WERI-Rb-1 (cell line): ENCODE measurements around the gene COL28A1.

Source experiments
- DNase-seq: peaks from one replicate; pipeline ENCODE4 v3.0.0-alpha.2; 2020
- H3K27ac ChIP-seq: fragments of 250-450 bp; sonication (Bioruptor Pico); 2 replicates; pipeline ENCODE4 v1.5.1; 2020; ENCODE audit warnings: mild to moderate bottlenecking, moderate library complexity
- H3K27me3 ChIP-seq: fragments of 250-450 bp; sonication (Bioruptor Pico); 2 replicates; pipeline ENCODE4 v1.5.1; 2021; ENCODE audit warnings: mild to moderate bottlenecking, low read depth, moderate library complexity; ENCODE audit not compliant: insufficient read depth, severe bottlenecking
- H3K36me3 ChIP-seq: fragments of 250-450 bp; sonication (Bioruptor Pico); 2 replicates; pipeline ENCODE4 v1.5.1; 2020; ENCODE audit warnings: mild to moderate bottlenecking, moderate library complexity
- H3K4me3 ChIP-seq: 2 replicates; pipeline ENCODE4 v1.5.1; 2011; ENCODE audit warnings: low read depth, mild to moderate bottlenecking, control low read depth, low read length
- H3K9me3 ChIP-seq: fragments of 250-450 bp; sonication (Bioruptor Pico); 2 replicates; pipeline ENCODE4 v1.5.1; 2021; ENCODE audit warnings: mild to moderate bottlenecking, moderate library complexity; ENCODE audit not compliant: severe bottlenecking
- TF ChIP-seq, protein P1 (sequence below): IDR thresholded peaks from 2 replicates; pipeline ENCODE4 v1.5.1; 2011; ENCODE audit warnings: low read depth, mild to moderate bottlenecking, control low read depth, inconsistent platforms, low read length

Gene COL28A1

DNA sequence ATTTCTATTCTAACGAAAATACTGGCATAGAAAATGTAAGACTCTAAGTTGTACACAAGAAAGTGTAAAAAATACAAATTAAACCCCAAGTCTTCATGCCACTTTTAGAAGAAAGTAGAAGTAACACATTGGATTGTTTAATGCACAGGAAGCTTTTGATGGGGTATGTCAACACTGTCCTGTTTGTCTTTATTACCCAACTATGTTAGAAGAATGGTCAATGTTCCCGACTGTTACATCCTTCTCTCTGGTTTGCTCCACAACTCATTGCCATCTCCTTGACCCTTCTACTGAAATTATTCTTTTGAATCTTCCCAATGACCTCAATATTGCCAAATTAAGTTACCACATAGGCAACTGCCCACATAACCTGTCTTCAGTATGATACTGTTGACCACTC is 35.8 kb downstream of the COL28A1 start:
- no peaks in the 10 kb centered on the region for H3K9me3 ChIP-seq
- H3K4me3 ChIP-seq, result no peak overlapping the region
- no peaks in the 10 kb centered on the region for H3K36me3 ChIP-seq
- H3K27ac ChIP-seq, result no peak overlapping the region
- TF ChIP-seq, protein P1, sequence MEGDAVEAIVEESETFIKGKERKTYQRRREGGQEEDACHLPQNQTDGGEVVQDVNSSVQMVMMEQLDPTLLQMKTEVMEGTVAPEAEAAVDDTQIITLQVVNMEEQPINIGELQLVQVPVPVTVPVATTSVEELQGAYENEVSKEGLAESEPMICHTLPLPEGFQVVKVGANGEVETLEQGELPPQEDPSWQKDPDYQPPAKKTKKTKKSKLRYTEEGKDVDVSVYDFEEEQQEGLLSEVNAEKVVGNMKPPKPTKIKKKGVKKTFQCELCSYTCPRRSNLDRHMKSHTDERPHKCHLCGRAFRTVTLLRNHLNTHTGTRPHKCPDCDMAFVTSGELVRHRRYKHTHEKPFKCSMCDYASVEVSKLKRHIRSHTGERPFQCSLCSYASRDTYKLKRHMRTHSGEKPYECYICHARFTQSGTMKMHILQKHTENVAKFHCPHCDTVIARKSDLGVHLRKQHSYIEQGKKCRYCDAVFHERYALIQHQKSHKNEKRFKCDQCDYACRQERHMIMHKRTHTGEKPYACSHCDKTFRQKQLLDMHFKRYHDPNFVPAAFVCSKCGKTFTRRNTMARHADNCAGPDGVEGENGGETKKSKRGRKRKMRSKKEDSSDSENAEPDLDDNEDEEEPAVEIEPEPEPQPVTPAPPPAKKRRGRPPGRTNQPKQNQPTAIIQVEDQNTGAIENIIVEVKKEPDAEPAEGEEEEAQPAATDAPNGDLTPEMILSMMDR, result no peak
- H3K27me3 ChIP-seq, result no peaks in the 10 kb centered on the region
- DNase-seq, result no peak

DNA sequence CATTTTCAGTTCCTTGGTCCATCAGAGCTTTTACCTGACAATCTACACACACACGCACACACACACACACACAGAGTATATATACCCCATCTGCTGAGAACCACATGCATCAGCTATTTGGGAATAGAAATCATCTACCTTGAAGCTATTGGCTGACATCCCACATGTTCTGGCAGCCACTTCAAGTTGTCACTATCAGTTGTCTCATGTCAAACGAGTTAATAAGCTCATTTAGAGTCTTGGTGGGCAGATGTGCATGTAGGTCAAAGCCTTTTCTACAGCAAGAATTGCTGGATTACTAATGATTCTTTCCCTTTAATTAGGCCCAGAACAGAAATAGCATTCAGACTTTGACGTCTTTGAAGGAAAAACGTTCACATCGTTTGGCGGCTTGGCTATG is 36.8 kb downstream of the COL28A1 start:
- H3K36me3 ChIP-seq, result no peaks in the 10 kb centered on the region
- H3K9me3 ChIP-seq, result no peaks in the 10 kb centered on the region
- TF ChIP-seq, protein P1, result no peak
- no peak for DNase-seq
- no peak overlapping the region for H3K27ac ChIP-seq
- no peaks in the 10 kb centered on the region for H3K27me3 ChIP-seq
- H3K4me3 ChIP-seq, result no peak overlapping the region

DNA sequence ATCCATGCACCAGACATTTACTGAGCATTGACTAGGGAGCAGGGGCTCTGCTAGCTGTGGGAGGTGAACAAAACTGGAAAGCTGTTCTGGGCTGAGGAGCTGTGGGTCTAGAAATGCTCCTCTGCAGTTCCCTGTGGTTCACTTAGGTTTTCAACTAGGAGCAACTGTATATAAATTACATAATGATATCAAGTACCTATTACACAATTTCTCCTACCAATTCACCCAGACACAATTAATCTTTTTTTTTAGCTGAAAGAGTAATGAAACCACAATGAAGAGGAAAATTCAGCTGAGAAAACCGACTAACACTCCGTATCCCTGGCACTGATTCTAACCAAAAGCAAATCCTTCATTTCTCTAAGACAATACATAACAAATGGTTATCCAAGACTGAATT is 39.4 kb downstream of the COL28A1 start:
- TF ChIP-seq, protein P1, result no peak
- Histone ChIP-seq H3K4me3 (no peak overlapping the region), H3K9me3 (no peaks in the 10 kb centered on the region), H3K36me3 (no peaks in the 10 kb centered on the region), H3K27me3 (no peaks in the 10 kb centered on the region), H3K27ac (no peak overlapping the region)
- DNase-seq, result no peak

DNA sequence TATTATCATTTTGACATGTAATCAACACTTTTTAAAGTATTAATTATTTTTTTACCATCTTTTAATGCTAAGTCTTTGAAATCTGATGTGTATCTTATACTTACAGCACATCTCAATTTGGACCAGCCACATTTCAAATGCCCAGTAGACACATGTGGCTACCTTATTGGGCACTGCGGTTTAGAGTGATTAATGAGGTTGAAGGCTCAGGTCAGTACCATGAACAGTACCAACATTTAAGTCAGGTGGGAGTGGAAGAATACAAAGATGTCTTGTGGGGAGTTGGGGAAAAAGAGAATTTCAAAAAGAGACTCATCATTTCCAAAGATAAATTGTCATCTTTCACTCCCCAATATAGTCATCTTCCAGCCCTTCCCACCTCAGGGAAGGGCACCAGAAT is 40.5 kb downstream of the COL28A1 start:
- TF ChIP-seq, protein P1, result no peak
- Histone ChIP-seq H3K9me3 (no peaks in the 10 kb centered on the region), H3K27ac (no peak overlapping the region), H3K27me3 (no peaks in the 10 kb centered on the region), H3K4me3 (no peak overlapping the region), H3K36me3 (no peaks in the 10 kb centered on the region)
- no peak for DNase-seq

DNA sequence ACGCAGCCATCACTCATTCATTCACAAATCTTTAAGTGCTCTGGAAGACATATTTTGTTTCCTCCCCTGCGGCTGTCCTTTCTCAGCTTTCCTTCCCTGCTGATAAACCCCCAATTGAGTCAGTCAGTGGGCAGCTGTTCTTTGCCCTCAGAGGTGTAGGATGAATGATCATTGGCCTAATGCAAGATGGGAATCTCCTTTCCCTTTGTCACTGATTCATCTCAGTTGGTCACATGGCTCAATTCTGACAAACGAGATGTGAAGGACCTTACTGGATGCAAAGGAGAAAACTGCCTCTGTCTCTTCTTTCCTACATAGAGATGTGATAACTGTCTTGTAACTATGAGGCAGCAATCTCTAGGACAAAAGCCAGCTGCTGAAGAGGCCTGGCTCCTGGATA is 44.6 kb downstream of the COL28A1 start:
- H3K27me3 ChIP-seq, result no peaks in the 10 kb centered on the region
- no peak overlapping the region for H3K4me3 ChIP-seq
- no peak overlapping the region for H3K27ac ChIP-seq
- TF ChIP-seq, protein P1, result no peak
- H3K36me3 ChIP-seq, result no peaks in the 10 kb centered on the region
- no peak for DNase-seq
- no peaks in the 10 kb centered on the region for H3K9me3 ChIP-seq

DNA sequence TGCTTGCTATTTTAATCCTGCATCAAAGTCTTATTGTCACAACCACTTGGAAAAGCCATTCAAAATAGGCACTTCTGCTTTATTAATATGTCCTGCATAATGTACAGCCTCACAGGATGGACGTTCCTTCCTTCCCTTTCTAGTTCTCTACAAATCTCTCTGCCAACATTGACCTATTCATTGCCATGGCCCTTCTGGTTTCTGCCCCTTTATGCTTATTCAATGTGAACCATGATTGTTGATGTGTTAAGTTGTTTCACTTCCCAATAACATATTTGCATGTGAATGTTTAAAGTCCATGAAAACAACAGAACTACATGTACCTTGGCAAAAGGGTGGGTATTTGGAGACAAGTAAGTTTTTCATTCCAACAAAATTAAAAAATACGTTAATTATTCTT is 45.7 kb downstream of the COL28A1 start:
- Histone ChIP-seq H3K4me3 (no peak overlapping the region), H3K9me3 (no peaks in the 10 kb centered on the region), H3K27ac (no peak overlapping the region), H3K27me3 (no peaks in the 10 kb centered on the region), H3K36me3 (no peaks in the 10 kb centered on the region)
- DNase-seq, result no peak
- TF ChIP-seq, protein P1, result no peak
